A549 treated with DMSO at 1 μM for 4 hours (cell line): ENCODE data around the gene CLK2. TPM values are rescaled to one million over a fixed set of nuclear protein-coding genes. Genes with fewer than 3 reads are reported as not detected.

ENCODE experiments used
- total RNA-seq: library from RNA; stranded (reverse); fragments of 200-300 nt; extraction: Qiagen RNA extraction; gene quantifications from 5 replicates; pipeline ENCODE4 v1.2.3, GENCODE V29; 2022; ENCODE audit warnings: low read depth

The CLK2 gene
- total RNA-seq = 18.1 to 31.1 TPM (median 29.0 TPM) in 5 replicates

DNA sequence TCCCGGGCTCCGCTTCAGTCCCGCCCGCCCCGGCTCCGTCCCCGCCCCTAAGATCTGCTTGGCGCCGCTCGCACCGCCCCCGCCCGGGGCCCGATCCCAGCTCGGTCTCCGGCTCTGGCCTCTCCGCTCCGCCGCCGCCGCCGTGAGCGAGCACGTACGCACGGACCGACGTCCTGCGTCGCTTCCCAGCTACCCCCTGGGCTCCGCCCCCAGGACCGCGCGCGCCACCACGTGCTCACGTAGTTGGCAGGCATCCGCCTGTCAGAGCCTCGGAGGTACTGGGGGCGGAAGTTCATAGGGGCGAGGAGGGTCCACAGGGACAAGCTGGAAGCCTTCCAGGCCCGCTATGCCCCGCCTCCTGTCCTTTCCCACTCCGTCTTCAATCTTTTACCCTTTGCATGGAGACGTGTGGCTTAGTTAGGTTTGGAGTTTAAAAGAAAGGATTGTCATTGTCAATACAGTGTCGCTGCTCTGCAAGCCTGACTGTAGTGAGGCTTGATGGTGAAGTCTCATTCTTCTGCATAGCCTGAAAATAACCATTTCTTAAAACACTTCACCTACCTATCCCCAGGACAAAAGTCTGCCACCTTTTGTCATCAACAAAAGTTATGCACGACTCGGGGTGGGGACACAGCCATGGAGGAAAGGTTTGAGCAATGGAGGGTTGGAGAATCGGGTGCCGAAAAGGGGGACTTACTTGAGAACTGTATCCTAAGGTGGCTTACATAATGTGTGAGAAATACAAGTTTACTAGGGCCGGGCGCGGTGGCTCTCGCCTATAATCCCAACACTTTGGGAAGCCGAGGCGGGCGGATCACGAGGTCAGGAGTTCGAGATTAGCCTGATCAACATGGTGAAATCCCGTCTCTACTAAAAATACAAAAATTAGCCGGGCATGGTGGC lies at the start of gene CLK2:
Gene CLK2, minus strand, starts transcription at position 162 of the 903 bp plus-strand sequence. CDS start 2,527 bp downstream, outside the sequence.

DNA sequence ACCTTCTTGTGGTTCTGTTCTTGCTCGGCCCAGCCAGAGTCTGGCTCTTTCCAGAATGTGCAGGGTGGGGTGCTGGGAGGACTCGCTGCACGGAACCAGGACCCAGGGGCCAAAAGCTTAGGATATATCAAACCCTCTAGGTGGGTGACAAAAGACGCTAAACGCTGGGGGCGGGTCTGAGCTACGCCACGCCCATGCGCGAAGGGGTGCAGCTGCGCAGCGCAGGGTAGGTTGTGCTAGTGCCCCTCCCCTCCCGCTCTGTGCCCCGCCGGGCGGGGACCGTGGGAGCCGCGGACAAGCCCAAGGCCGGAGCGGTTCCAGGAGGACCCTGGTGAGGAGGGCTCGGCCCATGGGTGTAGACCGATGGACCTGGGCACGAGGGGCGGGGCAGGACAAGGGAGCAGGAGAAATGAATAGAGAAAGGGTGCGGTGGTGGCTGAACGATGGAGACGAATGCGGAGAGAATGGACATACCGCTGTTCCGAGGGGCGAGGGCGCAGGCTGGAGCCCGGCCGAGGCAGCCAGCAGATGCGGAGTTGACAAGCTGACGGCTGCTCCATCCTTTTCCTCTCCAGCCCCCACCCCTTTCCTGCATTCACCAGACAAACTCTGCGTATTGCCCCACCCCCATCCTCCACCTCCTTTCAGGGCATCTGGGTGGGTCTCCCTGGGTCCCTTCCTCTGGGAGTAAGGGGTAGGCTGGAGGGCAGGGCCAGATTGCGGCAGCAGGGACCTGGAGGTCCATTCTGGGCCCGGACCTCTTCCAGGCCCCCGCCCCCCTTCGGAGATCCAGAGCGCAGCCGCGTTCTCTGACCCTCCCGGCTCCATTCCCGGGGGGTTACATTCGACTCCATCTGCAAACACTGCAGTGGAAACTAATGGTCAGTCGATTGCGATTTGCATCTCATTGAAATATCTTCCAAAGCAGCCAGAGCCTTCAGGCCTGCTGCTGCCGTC lies 47.6 kb upstream of the CLK2 start, which contains the start of gene RUSC1:
Gene RUSC1, plus strand, starts transcription at position 234 of the 957 bp plus-strand sequence. CDS start 880 bp downstream, outside the sequence.

DNA sequence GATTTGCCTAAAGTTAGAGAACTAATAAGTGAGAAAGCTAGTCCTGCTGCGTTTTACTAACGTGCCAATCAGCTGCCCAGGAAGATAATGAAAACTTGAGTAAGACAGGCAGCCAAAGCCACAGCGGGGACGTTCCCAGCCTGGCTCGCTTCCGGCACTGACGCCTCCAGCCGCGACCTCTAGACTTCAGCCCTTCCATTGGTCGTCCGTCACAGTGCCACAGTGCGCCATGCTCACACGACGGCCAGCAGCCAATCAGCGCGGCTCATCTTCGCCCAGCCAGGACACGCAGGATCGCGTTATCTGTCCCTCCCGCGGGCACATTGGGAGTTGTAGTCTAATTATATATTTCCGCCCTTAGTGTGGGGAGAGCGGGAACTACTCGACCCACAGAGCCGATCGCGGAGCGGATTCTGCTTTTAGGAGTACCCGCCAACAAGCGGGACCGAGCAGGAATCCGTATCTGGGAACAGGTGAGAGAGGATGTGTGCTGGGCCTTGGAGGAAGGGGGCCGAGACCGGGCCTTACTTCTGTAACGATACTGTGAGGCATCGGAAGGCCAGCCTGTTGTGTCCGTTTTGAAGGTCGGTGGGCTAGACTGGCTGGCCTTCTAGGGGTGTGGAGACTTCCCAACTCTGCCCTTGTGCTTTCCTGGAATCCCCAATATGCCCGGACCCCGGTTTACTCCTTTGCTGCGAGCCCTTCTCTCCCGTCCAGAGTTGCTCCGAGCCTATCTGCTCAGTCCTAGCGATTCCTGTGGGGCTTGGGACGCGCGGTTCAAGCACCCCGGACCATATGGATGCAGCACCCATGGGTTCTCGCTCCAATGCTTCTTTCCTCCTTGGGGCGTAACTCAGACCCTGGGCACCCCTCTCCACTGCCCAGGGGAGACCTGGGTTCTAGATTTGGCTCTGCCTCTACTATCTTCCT lies 35.5 kb upstream of the CLK2 start, which contains the start of gene FDPS:
Gene FDPS, plus strand, starts transcription at position 374 of the 930 bp plus-strand sequence. CDS start 924 bp downstream, outside the sequence.

DNA sequence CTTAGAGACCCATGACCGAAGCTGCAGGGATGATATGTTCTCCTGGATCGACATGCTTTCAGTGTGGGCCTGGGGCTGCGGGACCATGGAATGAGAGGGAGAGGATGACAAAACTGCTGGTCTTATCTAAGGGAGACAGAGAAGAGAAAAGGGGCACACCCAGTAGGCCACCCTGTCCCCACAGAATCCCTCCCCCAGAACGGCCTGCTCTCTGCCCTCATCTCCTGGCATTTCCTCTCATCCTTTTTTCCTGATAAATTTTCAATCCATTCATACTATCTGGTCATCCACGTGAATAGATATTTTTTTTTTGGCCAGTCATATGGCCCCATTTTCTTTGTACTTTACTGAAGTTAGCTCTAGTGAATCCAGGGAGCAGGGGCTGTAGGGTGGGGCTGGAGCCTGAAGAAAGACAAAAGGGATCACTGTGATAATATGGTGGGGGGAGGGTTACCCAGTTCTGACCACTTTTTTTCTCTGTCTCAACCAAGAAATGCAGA lies 28.1 kb upstream of the CLK2 start, which contains the start of gene PKLR:
Gene PKLR, minus strand, starts transcription at position 97 of the 500 bp plus-strand sequence. Its CDS starts 43 bp downstream, at position 54.

DNA sequence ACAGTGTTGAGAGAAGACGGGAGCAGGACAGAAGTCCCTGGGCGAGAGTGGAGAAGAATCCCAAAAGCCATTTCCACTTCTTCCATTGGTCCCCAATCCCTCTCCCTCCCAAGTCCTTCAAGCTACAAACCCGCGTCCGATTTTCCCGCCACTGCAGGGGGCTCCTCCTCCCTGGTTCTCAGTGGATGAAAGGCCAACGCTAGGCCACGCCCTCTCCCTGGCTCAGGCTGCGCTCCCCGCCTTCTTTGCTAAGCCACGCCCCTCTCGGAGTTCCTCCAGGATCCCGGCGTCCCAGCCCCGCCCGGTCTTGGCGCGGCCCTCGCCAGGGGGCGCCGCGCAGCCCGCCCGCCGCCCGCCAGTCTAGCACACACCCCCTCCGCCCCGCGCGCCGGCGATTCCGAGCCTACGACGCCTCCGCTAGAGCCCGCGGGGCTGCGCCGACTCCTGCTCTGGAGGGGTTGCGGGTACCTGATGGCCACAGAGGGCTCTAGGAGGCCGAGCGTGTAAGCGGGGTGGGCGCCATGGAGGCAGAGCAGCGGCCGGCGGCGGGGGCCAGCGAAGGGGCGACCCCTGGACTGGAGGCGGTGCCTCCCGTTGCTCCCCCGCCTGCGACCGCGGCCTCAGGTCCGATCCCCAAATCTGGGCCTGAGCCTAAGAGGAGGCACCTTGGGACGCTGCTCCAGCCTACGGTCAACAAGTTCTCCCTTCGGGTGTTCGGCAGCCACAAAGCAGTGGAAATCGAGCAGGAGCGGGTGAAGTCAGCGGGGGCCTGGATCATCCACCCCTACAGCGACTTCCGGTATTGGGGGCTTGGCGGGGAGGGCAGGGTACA lies 4.0 kb upstream of the CLK2 start, which contains the start of gene HCN3:
Gene HCN3, plus strand, starts transcription at position 394 of the 832 bp plus-strand sequence. Its CDS starts 128 bp downstream, at position 522.

DNA sequence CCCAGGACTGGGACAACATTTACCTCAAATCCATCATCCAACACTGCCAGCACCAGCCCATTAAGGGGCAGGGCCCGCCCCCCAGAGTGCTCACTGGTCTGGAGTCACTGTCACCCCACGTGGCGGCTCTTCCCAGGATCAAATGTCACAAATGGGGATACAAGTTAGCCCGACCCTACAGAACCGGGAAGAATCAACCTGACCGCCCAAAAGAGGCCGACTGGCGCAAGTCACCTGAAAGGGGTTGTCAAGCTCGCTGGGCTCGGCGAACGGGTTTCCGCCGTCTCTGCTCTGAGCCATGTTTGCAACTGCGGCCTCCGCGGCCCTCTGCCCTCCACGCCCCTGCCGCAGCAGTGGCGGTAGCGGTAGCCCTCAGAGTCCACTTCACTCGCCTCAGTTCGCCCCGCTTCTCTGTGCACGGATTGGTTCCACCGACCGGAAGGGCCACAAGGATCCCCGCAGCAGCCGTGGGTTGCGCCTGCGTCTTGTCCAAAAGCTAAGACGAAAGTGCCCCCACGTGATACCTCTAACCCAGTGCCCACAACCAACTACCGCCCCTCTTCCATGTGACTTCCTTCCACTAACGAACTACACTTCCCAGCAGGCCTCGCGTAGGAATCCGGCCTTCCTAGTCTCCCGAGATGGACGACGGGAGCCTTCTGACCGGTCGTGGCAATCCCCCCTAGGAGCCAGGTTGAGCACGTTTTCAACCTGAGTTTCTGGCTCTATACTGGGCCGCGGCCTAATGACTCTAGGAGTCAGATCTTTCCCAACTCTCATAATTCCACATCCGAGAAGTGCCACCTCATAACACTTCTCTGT lies 11.2 kb downstream of the CLK2 start, which contains the start of gene SCAMP3:
Gene SCAMP3, minus strand, starts transcription at position 509 of the 822 bp plus-strand sequence. Its CDS starts 209 bp downstream, at position 300.

DNA sequence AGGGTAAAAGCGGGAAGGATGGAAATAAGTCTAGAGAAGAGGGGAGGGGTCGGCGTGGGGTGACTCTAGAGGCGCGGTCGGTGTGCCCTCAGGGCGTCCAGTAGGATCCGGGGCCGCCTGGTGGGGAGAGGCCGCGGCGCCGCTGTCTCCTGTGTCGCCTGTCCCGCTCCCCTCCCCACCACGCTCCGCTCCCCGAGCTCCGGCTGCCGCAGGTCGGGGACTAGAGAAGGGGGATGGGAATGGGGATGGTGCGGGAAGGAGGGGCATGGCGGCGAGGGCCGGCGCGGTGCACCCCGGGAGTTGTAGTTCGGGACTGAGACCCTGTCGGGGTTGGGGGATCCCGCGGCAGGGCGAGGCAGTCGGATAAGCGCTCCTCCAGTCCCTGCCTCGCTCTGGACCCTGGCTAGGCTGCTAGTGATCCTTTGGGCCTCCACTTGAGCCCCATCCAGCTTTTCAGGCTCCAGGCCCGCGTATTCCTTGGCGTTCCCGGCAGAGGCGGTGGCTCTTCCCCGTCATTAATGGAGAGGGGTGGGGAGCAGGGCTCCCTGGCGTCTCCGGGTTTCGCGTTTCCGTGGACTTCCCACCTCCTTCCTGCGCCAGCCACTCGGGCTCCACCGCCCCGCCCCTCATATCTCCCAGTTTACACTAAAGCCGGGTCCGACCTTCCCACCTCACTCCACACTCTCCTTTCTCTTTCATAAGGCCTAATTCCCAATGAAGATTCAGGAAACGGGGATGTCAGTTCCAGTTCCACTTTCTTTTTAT lies 17.9 kb downstream of the CLK2 start, which contains the start of gene ENTREP3:
Gene ENTREP3, minus strand, starts transcription at position 241 of the 765 bp plus-strand sequence. CDS start 606 bp downstream, outside the sequence.

Other genes starting within 250 kb of the CLK2 start
- 0.22 to 0.72 TPM (median 0.46 TPM) in 5 replicates for gene DCST2, start 239.7 kb downstream of the CLK2 start, total RNA-seq
- not detected in 5 replicates for gene DCST1, start 239.7 kb downstream of the CLK2 start, total RNA-seq
- 64.6 to 76.9 TPM (median 67.8 TPM) in 5 replicates for gene ADAM15, start 222.2 kb downstream of the CLK2 start, total RNA-seq
- gene EFNA4, start 209.8 kb downstream of the CLK2 start, total RNA-seq = 7.3 to 9.0 TPM (median 8.4 TPM) in 5 replicates
- gene EFNA3, start 194.7 kb downstream of the CLK2 start, total RNA-seq = 3.7 to 5.6 TPM (median 4.2 TPM) in 5 replicates
- 30.6 to 50.0 TPM (median 37.3 TPM) in 5 replicates for gene EFNA1, start 145.6 kb downstream of the CLK2 start, total RNA-seq
- gene SLC50A1, start 137.7 kb downstream of the CLK2 start, total RNA-seq = 34.2 to 39.1 TPM (median 35.5 TPM) in 5 replicates
- 78.1 to 102 TPM (median 91.3 TPM) in 5 replicates for gene DPM3, start 133.0 kb downstream of the CLK2 start, total RNA-seq
- gene KRTCAP2, start 100.2 kb downstream of the CLK2 start, total RNA-seq = 226 to 250 TPM (median 230 TPM) in 5 replicates
- 1.3 to 1.8 TPM (median 1.4 TPM) in 5 replicates for gene TRIM46, start 99.7 kb downstream of the CLK2 start, total RNA-seq
- gene THBS3, start 65.6 kb downstream of the CLK2 start, total RNA-seq = 7.5 to 9.9 TPM (median 9.4 TPM) in 5 replicates
- 67.2 to 74.0 TPM (median 72.4 TPM) in 5 replicates for gene MTX1, start 64.8 kb downstream of the CLK2 start, total RNA-seq
- 28.1 to 40.5 TPM (median 34.2 TPM) in 5 replicates for gene ENTREP3, start 18.0 kb downstream of the CLK2 start, total RNA-seq
- gene SCAMP3, start 11.1 kb downstream of the CLK2 start, total RNA-seq = 105 to 133 TPM (median 125 TPM) in 5 replicates
- gene HCN3, start 4.0 kb upstream of the CLK2 start, total RNA-seq = 3.0 to 5.4 TPM (median 5.3 TPM) in 5 replicates
- gene PKLR, start 27.9 kb upstream of the CLK2 start, total RNA-seq = 0.03 TPM in 1 of 5 replicates, not detected in the others
- gene FDPS, start 35.4 kb upstream of the CLK2 start, total RNA-seq = 161 to 196 TPM (median 162 TPM) in 5 replicates
- gene RUSC1, start 47.4 kb upstream of the CLK2 start, total RNA-seq = 42.4 to 52.9 TPM (median 48.9 TPM) in 5 replicates